GM12864 (cell line): ENCODE results near the gene TRIM24.

Experiments
- DNase-seq: peaks from one replicate; pipeline ENCODE4 v3.0.0-alpha.2; 2011; ENCODE audit warnings: low read depth
- H3K4me3 ChIP-seq: 2 replicates; pipeline ENCODE4 v1.5.1; 2011; ENCODE audit warnings: mild to moderate bottlenecking, low read depth, low read length, control low read depth
- CTCF ChIP-seq: IDR thresholded peaks from 2 replicates; pipeline ENCODE4 v1.5.1; 2011; ENCODE audit warnings: low read depth, mild to moderate bottlenecking, moderate library complexity, low read length, control low read depth, inconsistent platforms; ENCODE audit errors: missing control alignments

TRIM24 gene

GRCh38 chr7:138475377-138475776 lies 15.3 kb downstream of the TRIM24 start:
- no peak for DNase-seq
- TF ChIP-seq CTCF: no peak

DNA sequence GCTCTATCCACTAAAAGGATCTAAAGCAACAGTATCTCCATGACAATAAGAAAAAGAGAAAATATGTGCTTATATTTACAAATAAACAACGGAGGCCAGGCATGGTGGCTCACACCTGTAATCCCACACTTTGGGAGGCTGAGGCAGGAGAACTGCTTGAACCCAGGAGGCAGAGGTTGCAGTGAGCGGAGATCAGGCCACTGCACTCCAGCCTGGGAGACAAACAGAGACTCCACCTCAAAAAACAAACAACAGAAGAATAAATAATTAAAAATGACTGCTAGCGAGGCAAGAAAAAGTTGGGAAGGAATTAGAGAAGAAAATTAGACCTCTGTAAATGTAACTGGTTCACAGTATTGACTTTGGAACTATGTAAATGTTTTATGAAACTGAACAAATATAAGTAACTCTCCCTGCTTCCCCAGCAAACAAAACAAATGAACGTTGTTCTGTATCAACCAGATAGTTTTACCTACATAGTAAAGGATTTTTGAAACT lies 17.1 kb downstream of the TRIM24 start:
- DNase-seq: no peak
- H3K4me3 ChIP-seq: no peak overlapping the region
- TF ChIP-seq CTCF: no peak

More at GRCh38 chr7:138475377-138475776, 15.3 kb downstream of the TRIM24 start:
- no peak overlapping the region for H3K4me3 ChIP-seq

DNA sequence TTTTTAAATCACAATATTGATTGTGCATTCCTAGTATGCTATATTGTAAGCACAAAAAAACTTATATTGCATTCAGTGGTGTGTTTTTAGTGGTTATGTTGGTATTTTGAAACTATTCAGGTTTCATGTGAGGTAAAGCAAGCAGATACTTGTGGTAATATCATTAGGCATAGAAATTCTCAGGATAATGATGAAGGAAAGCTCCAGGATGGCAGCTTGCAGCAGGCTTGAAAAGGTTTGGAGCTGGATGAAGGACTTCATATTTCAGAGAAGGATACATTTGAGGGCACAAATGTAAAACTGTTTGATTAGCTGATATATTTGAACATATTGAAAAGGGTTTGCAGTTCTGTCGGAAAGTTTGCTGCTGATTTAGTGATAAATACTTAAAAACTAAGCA lies 17.5 kb downstream of the TRIM24 start:
- no peak overlapping the region for H3K4me3 ChIP-seq
- TF ChIP-seq CTCF: no peak
- DNase-seq: no peak

DNA sequence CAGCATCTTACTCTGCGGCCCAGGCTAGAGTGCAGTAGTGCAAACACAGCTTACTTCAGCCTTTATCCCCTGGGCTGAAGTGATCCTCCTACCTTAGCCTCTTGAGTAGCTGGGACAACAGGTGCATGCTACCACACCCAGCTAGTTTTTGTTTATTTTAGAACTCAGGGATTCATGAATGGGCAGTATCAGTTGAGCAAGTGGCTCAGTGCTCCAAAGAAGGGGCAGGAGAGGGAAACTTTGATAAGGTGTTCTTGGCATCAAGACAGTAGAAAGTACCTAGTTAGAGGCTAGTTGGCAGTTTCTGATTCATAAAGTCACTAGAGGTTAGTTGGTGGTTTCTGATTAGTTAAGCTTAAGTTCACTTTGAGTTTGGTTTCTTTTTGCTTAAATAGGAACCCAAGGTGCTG lies 18.4 kb downstream of the TRIM24 start:
- TF ChIP-seq CTCF: no peak

DNA sequence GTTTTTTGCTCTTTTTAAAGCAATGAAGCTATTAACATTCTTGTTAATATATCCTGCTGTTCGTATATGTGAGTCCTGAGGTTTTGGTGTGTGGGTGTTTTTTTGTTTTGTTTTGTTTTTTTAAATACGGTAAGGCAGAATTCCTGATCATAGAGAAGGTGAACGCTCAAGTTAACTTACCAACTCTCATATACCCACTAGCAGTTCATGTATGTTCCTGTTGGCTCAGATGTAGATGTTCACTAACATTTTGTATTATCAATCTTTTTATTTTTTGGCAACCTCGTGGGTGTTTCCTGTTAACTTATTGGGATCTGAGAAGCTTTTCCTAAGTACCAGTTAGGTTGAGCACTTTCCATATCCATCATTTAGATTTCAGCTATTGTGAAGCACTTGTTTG lies 20.5 kb downstream of the TRIM24 start:
- no peak overlapping the region for H3K4me3 ChIP-seq
- no peak for TF ChIP-seq CTCF
- DNase-seq: no peak

More for the DNA sequence above, 18.4 kb downstream of the TRIM24 start:
- no peak for DNase-seq
- H3K4me3 ChIP-seq: no peak overlapping the region

DNA sequence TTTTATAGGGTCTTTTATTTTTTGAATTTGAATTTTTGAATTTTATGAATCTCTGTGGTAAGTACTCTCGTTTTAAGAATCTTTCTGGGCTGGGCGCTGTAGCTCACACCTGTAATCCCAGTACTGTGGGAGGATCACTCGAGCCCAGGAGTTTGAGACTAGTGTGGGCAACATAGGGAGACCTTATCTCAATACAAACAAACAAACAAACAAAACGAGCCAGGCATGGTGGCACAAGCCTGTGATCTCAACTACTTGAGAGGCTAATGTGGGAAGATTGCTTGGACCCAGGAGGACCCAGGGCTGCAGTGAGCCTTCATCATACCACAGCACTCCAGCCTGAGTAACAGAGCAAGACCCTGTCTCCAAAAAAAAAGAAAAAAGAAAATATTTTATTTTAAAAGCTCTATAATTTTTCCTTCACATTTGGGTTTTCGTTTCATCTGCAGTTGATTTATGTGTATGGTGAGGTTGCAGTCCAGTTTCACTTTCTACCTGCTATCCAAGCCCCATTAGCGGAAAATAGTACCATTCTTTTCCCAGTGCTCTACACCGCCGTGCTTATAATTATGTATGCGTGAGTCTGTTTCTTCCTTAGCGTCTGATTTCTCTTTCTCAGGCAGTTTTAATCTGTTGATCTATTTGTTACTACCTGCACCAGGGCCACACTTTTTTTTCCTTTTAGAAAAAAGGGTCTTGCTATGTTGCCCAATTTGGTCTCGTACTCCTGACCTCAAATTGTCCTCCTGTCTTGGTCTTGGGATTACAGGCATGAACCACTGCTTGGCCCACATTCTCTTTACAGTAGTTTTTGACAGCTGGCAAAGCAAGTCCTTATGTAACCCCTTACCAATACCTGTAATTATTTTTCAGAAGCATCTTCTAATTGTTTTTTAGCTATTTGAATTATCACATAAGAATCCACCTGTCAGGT lies 21.7 kb downstream of the TRIM24 start:
- no peak overlapping the region for H3K4me3 ChIP-seq
- no peak for DNase-seq
- TF ChIP-seq CTCF: no peak
